IMR-90 (cell line): ENCODE data around the gene UST. TPM values are rescaled to one million over a fixed set of nuclear protein-coding genes. Genes with fewer than 3 reads are reported as not detected.

Experiments
- ATAC-seq: fragments of 200-7000 bp; cut with Tn5 transposase; 2 replicates; pipeline ENCODE4 v1.9.1; 2020; ENCODE audit warnings: low read depth, mild to moderate bottlenecking, moderate library complexity
- BruUV-seq: library from RNA; stranded (reverse); fragments of 400-500 nt; replicated peaks from 2 replicates; lab custom pipeline; 2021; lab: Mats Ljungman, UMichigan
- CTCF ChIA-PET: fragments of 300-600 bp; formaldehyde crosslinking; extraction: SDS; loops from one replicate; lab custom pipeline; 2021; ENCODE audit warnings: antibody characterized with exemption; lab: Yijun Ruan, JAX
- POLR2A ChIA-PET: fragments of 300-600 bp; sonication (Branson Sonifier 250); formaldehyde crosslinking; loops from one replicate; lab custom pipeline; 2022; ENCODE audit warnings: antibody characterized with exemption; ENCODE audit not compliant: unreplicated experiment; lab: Charles Lee
- DNase-seq: peaks from one replicate; pipeline ENCODE4 v3.0.0; 2013
- H2AFZ ChIP-seq: replicated peaks from 2 replicates; pipeline ENCODE3; 2013; ENCODE audit warnings: low read length, mild to moderate bottlenecking; ENCODE audit not compliant: poor library complexity
- H2AK5ac ChIP-seq: 2 replicates; pipeline ENCODE4 v1.6.1; 2013; ENCODE audit warnings: low read depth, low read length, inconsistent platforms
- H2AK9ac ChIP-seq: replicated peaks from 2 replicates; pipeline ENCODE3; 2013; ENCODE audit warnings: mild to moderate bottlenecking, low read depth, low read length, moderate library complexity; ENCODE audit not compliant: poor library complexity
- H2BK120ac ChIP-seq: 2 replicates; pipeline ENCODE4 v1.6.1; 2013; ENCODE audit warnings: low read depth, low read length, inconsistent platforms
- H2BK15ac ChIP-seq: 3 replicates; pipeline ENCODE4 v1.6.1; 2013; ENCODE audit warnings: low read depth, low read length, inconsistent platforms
- H2BK20ac ChIP-seq: 2 replicates; pipeline ENCODE4 v1.6.1; 2013; ENCODE audit warnings: low read depth, mild to moderate bottlenecking, inconsistent platforms, low read length, moderate library complexity
- H2BK5ac ChIP-seq: 2 replicates; pipeline ENCODE4 v1.6.1; 2013; ENCODE audit warnings: mild to moderate bottlenecking, low read depth, low read length, inconsistent platforms; ENCODE audit not compliant: poor library complexity, severe bottlenecking
- H3K14ac ChIP-seq: replicated peaks from 2 replicates; pipeline ENCODE4 v1.6.1; 2013; ENCODE audit warnings: low read depth, low read length, inconsistent platforms
- H3K18ac ChIP-seq: 2 replicates; pipeline ENCODE4 v1.6.1; 2013; ENCODE audit warnings: low read depth, low read length, control low read depth
- H3K23ac ChIP-seq: 2 replicates; pipeline ENCODE4 v1.6.1; 2013; ENCODE audit warnings: low read depth, low read length, inconsistent platforms
- H3K27ac ChIP-seq: 2 replicates; pipeline ENCODE4 v1.5.1; 2013; ENCODE audit warnings: mild to moderate bottlenecking, control low read depth, low read length; ENCODE audit not compliant: insufficient read depth
- H3K27me3 ChIP-seq: 2 replicates; pipeline ENCODE4 v1.6.1; 2013; ENCODE audit warnings: low read length; ENCODE audit not compliant: control insufficient read depth, insufficient read depth
- H3K36me3 ChIP-seq: 2 replicates; pipeline ENCODE4 v1.6.1; 2013; ENCODE audit warnings: low read length, mixed read lengths; ENCODE audit not compliant: control insufficient read depth, insufficient read depth
- H3K4ac ChIP-seq: 2 replicates; pipeline ENCODE4 v1.6.1; 2013; ENCODE audit warnings: low read depth, low read length, inconsistent platforms
- H3K4me1 ChIP-seq: 2 replicates; pipeline ENCODE4 v1.6.1; 2013; ENCODE audit warnings: low read length, mixed read lengths; ENCODE audit not compliant: control insufficient read depth, insufficient read depth
- H3K4me2 ChIP-seq: 2 replicates; pipeline ENCODE4 v1.6.1; 2013; ENCODE audit warnings: low read depth, mild to moderate bottlenecking, control low read depth, low read length, moderate library complexity
- H3K4me3 ChIP-seq: 2 replicates; pipeline ENCODE4 v1.5.1; 2013; ENCODE audit warnings: low read depth, mild to moderate bottlenecking, control low read depth, low read length, moderate library complexity; ENCODE audit not compliant: insufficient read depth
- H3K56ac ChIP-seq: 2 replicates; pipeline ENCODE4 v1.6.1; 2013; ENCODE audit warnings: low read length, inconsistent platforms; ENCODE audit not compliant: insufficient read depth; ENCODE audit errors: extremely low read depth
- H3K79me1 ChIP-seq, 2 experiments: 2 replicates each; pipeline ENCODE4 v1.6.1; 2013; ENCODE audit warnings: low read length in 2 of 2, inconsistent platforms in 1 of 2, low read depth in 1 of 2
- H3K9ac ChIP-seq: 2 replicates; pipeline ENCODE4 v1.6.1; 2013; ENCODE audit warnings: low read depth, low read length, control low read depth
- H3K9me1 ChIP-seq: 2 replicates; pipeline ENCODE4 v1.6.1; 2013; ENCODE audit warnings: low read length, inconsistent platforms; ENCODE audit not compliant: insufficient read depth
- H3K9me3 ChIP-seq: 2 replicates; pipeline ENCODE4 v1.6.1; 2013; ENCODE audit warnings: low read length; ENCODE audit not compliant: control insufficient read depth, insufficient read depth
- H4K20me1 ChIP-seq: 2 replicates; pipeline ENCODE4 v1.6.1; 2013; ENCODE audit warnings: low read length, inconsistent platforms; ENCODE audit not compliant: insufficient read depth
- H4K5ac ChIP-seq: 2 replicates; pipeline ENCODE4 v1.6.1; 2013; ENCODE audit warnings: mild to moderate bottlenecking, low read depth, low read length, control low read depth
- H4K8ac ChIP-seq, 2 experiments: 2 replicates each; pipeline ENCODE4 v1.6.1; 2013; ENCODE audit warnings: low read depth in 2 of 2, low read length in 2 of 2, control low read depth in 1 of 2, inconsistent platforms in 1 of 2
- H4K91ac ChIP-seq: 2 replicates; pipeline ENCODE4 v1.6.1; 2013; ENCODE audit warnings: low read depth, low read length, inconsistent platforms; ENCODE audit not compliant: insufficient read depth
- CEBPB ChIP-seq: IDR thresholded peaks from 2 replicates; pipeline ENCODE4 v1.6.1; 2012; ENCODE audit warnings: low read depth, low read length, improper control_type of control experiment
- MXI1 ChIP-seq: IDR thresholded peaks from 2 replicates; pipeline ENCODE4 v1.6.1; 2012; ENCODE audit warnings: low read depth, mild to moderate bottlenecking, low read length, moderate library complexity, borderline replicate concordance
- WGBS, 2 experiments: methylation state at CpG; one replicate each; pipeline versions ENCODE4 v1.1.5 to v1.1.7; 2013; ENCODE audit warnings: missing lambda C conversion rate in 2 of 2; ENCODE audit not compliant: insufficient read length in 1 of 2; ENCODE audit errors: extremely low coverage in 2 of 2; 5-methylcytosine and 5-hydroxymethylcytosine counted together
- dilution Hi-C: fragments of 300-500 bp; cut with HindIII; formaldehyde crosslinking; loops from one replicate; pipeline ENCODE4 v1.14.3; 2018; ENCODE audit warnings: low sequenced_read_pairs; ENCODE audit not compliant: unreplicated experiment
- in situ Hi-C: fragments of 300-500 bp; cut with MboI; formaldehyde crosslinking; loops from 3 replicates; pipeline ENCODE4 v1.14.3; 2019; ENCODE audit warnings: low sequenced_read_pairs, inconsistent platforms, mixed read lengths
- intact Hi-C: fragments of 100-400 bp; cut with micrococcal nuclease; formaldehyde crosslinking; loops from 2 replicates; pipeline ENCODE4 v1.10.0; 2022
- polyA plus RNA-seq, 3 experiments: library from polyadenylated mRNA; depleted of rRNA; stranded (reverse); fragments of >200 nt; gene quantifications; 2 replicates each; pipeline ENCODE4 v1.2.3, GENCODE V29; 2012; ENCODE audit warnings: low replicate concordance in 1 of 3
- total RNA-seq: library from RNA; depleted of rRNA; stranded (reverse); fragments of >200 nt; gene quantifications from 2 replicates; pipeline ENCODE4 v1.2.3, GENCODE V29; 2012

Gene UST
- total and polyA plus RNA-seq, 2 of the 4 experiments (the other 2 are of a cell fraction) = 7.7 to 13.8 TPM

DNA sequence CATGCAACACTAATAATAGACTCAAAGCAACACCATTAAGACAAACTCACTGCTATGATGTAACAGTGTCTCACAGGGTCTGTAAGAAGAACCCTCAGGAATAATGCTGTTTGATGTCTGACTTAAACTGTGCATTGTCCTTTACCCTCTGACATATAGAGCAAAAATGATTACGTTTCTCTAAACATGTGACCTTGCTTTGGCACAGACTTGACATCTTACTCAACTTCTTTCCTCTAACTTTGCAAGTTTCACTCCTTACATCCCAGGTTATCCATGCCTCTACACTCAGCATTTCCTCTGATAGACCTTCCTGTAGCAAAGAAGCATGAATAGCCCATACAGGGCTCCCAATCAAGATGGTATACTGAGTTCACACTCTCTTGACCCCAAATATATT is 252.7 kb downstream of the UST start:
- dilution Hi-C loops (no loop called here), intact Hi-C loops (no loop called here), in situ Hi-C loops (no loop called here)
- POLR2A ChIA-PET = no interaction called here
- Histone ChIP-seq H4K5ac (no peak overlapping the region), H3K9ac (no peak overlapping the region), H3K36me3 (no peaks in the 10 kb centered on the region), H3K23ac (no peak overlapping the region), H2BK120ac (no peak overlapping the region), H3K4me2 (peak overlapping the region; percentile 25; the same call in 1 of the 2 replicates), H3K9me1 (peaks cover 4% of the 10 kb centered on the region; the same call in 1 of the 2 replicates), H3K18ac (no peak overlapping the region; the same call in 1 of the 2 replicates), H2BK20ac (peak overlapping the region; percentile 15; the same call in 1 of the 2 replicates), H3K56ac (no peak overlapping the region), H3K27me3 (no peaks in the 10 kb centered on the region), H4K91ac (no peak overlapping the region), H2AK9ac (no peak overlapping the region), H3K4ac (no peak overlapping the region), H2AFZ (no peak overlapping the region), H3K14ac (no peak overlapping the region; the same call in 1 of the 2 replicates), H2BK5ac (no peak overlapping the region), H2BK15ac (no peak overlapping the region), H3K4me3 (no peak overlapping the region), H3K4me1 (peaks cover 11% of the 10 kb centered on the region), H2AK5ac (no peak overlapping the region), H3K79me1 (no peaks in the 10 kb centered on the region), H3K9me3 (peaks cover 2% of the 10 kb centered on the region; the same call in 1 of the 2 replicates), H4K8ac (no peak overlapping the region), H3K27ac (no peak overlapping the region), H4K20me1 (peaks cover 3% of the 10 kb centered on the region; the same call in 1 of the 2 replicates)
- DNase-seq (peak; percentile 56), ATAC-seq (no peak; the same call in 1 of the 2 replicates)
- CTCF ChIA-PET = no interaction called here
- WGBS, 2 experiments = no CpG with 5 or more reads among the region's 1 CpG
- BruUV-seq = no TSS peak
- peak; percentile 41; the same call in 1 of the 2 replicates for TF ChIP-seq CEBPB
- TF ChIP-seq MXI1 = no peak
